HepG2 (cell line): ENCODE measurements around the gene FHIT. TPM values are rescaled to one million over a fixed set of nuclear protein-coding genes. Genes with fewer than 3 reads are reported as not detected.

ENCODE experiments used
- ATAC-seq: fragments of 200-7000 bp; cut with Tn5 transposase; 3 replicates; pipeline ENCODE4 v1.9.1; 2020; ENCODE audit warnings: mild to moderate bottlenecking, moderate library complexity
- BruUV-seq: library from RNA; stranded (reverse); fragments of 400-500 nt; replicated peaks from 2 replicates; lab custom pipeline; 2021; lab: Mats Ljungman, UMichigan
- CTCF ChIA-PET: fragments of 300-600 bp; formaldehyde crosslinking; extraction: SDS; loops from one replicate; lab custom pipeline; 2021; ENCODE audit warnings: low total read pairs, inconsistent platforms, low intra/inter-chr PET ratio; lab: Yijun Ruan, JAX
- POLR2A ChIA-PET: fragments of 350-600 bp; sonication (Branson Sonifier 250); formaldehyde crosslinking; loops from one replicate; lab custom pipeline; 2020; ENCODE audit warnings: antibody characterized with exemption, inconsistent platforms; lab: Yijun Ruan, JAX
- DNase-seq: peaks from one replicate; pipeline ENCODE4 v3.0.0-alpha.2; 2015; ENCODE audit warnings: low spot score
- FAIRE-seq: peaks from 3 replicates; lab custom pipeline; 2011; peaks lifted over from hg19 to GRCh38; lab: Jason Lieb, UNC
- H2AFZ ChIP-seq: one replicate; pipeline ENCODE4 v1.6.1; 2011; ENCODE audit warnings: low read length, inconsistent platforms
- H3K27ac ChIP-seq: fragments of 300-600 bp; 3 replicates; pipeline ENCODE4 v1.8.0; 2011; ENCODE audit warnings: mixed run types, mild to moderate bottlenecking, mixed read lengths, low read length, inconsistent platforms; ENCODE audit not compliant: insufficient read depth; ENCODE audit errors: extremely low read length
- H3K27me3 ChIP-seq, 2 experiments: fragments of 200-600 bp in 1 of 2; 2 replicates in 1 of 2; 3 replicates in 1 of 2; pipeline versions ENCODE4 v1.6.0 to v1.8.0; 2011; ENCODE audit warnings: low read length in 2 of 2, mild to moderate bottlenecking in 2 of 2, moderate library complexity in 2 of 2, inconsistent platforms in 1 of 2; ENCODE audit not compliant: insufficient read depth in 2 of 2, control insufficient read depth in 1 of 2
- H3K36me3 ChIP-seq, 2 experiments: fragments of 200-600 bp in 1 of 2; replicated peaks in 1 of 2; 2 replicates in 1 of 2; 3 replicates in 1 of 2; pipeline versions ENCODE4 v1.5.1 to v1.8.0; 2011; ENCODE audit warnings: low read length in 2 of 2, inconsistent platforms in 1 of 2; ENCODE audit not compliant: insufficient read depth in 2 of 2, control insufficient read depth in 1 of 2
- H3K4me1 ChIP-seq: 2 replicates; pipeline ENCODE4 v1.5.1; 2012; ENCODE audit warnings: low read length, inconsistent platforms; ENCODE audit not compliant: insufficient read depth
- H3K4me2 ChIP-seq: 2 replicates; pipeline ENCODE4 v1.6.0; 2011; ENCODE audit warnings: low read depth, low read length, inconsistent platforms
- H3K4me3 ChIP-seq, 3 experiments: fragments of 200-600 bp in 1 of 3; sonication (generic), shearing (Covaris generic) in 1 of 3; replicated peaks in 1 of 3; 2 replicates each; pipeline ENCODE4 v1.5.1; 2011 to 2016; ENCODE audit warnings: low read length in 3 of 3, inconsistent platforms in 2 of 3, low read depth in 2 of 3, mild to moderate bottlenecking in 2 of 3, control low read depth in 1 of 3, mixed read lengths in 1 of 3; ENCODE audit not compliant: insufficient read depth in 1 of 3
- H3K79me2 ChIP-seq: one replicate; pipeline ENCODE4 v1.6.1; 2011; ENCODE audit warnings: low read length, inconsistent platforms; ENCODE audit not compliant: insufficient read depth
- H3K9ac ChIP-seq: 2 replicates; pipeline ENCODE4 v1.6.0; 2011; ENCODE audit warnings: mild to moderate bottlenecking, low read depth, low read length, inconsistent platforms; ENCODE audit not compliant: insufficient read depth
- H3K9me3 ChIP-seq: 2 replicates; pipeline ENCODE4 v1.5.1; 2012; ENCODE audit warnings: mild to moderate bottlenecking, low read length
- H4K20me1 ChIP-seq: 2 replicates; pipeline ENCODE4 v1.6.0; 2011; ENCODE audit warnings: inconsistent platforms, mild to moderate bottlenecking, low read length, moderate library complexity; ENCODE audit not compliant: insufficient read depth
- CEBPB ChIP-seq: IDR thresholded peaks from 2 replicates; pipeline ENCODE4 v1.6.1; 2011; ENCODE audit warnings: low read depth, low read length, improper control_type of control experiment, borderline replicate concordance
- NR2F2 ChIP-seq: IDR thresholded peaks from 2 replicates; pipeline ENCODE4 v1.6.1; 2012; ENCODE audit warnings: low read depth, inconsistent platforms, borderline replicate concordance
- RARA ChIP-seq: IDR thresholded peaks from 2 replicates; pipeline ENCODE4 v1.6.1; 2016; ENCODE audit warnings: missing genetic modification reagents, missing compliant biosample characterization
- SIN3B ChIP-seq: fragments of 150-350 bp; IDR thresholded peaks from 2 replicates; pipeline ENCODE4 v1.6.1; 2014; ENCODE audit warnings: low read length
- SMARCE1 ChIP-seq: fragments of 450-650 bp; IDR thresholded peaks from 2 replicates; pipeline ENCODE4 v1.6.1; 2017; ENCODE audit warnings: borderline replicate concordance
- STAG1 ChIP-seq: sonication (generic); formaldehyde crosslinking; IDR thresholded peaks from 2 replicates; pipeline ENCODE4 v1.4.0; 2020; ENCODE audit warnings: missing genetic modification reagents
- ZBTB21 ChIP-seq: sonication (generic); formaldehyde crosslinking; IDR thresholded peaks from 2 replicates; pipeline ENCODE4 v1.4.0; 2020; ENCODE audit warnings: missing genetic modification reagents
- ZBTB7A ChIP-seq: sonication (generic); formaldehyde crosslinking; IDR thresholded peaks from 2 replicates; pipeline ENCODE4 v1.8.0; 2022; ENCODE audit warnings: mild to moderate bottlenecking, missing genetic modification reagents
- ZNF83 ChIP-seq: sonication (generic); formaldehyde crosslinking; IDR thresholded peaks from 2 replicates; pipeline ENCODE4 v1.4.0; 2020; ENCODE audit warnings: missing genetic modification reagents, mild to moderate bottlenecking, borderline replicate concordance
- WGBS: methylation state at CpG from one replicate; pipeline ENCODE4 v1.1.6; 2017; ENCODE audit warnings: low lambda C conversion rate; 5-methylcytosine and 5-hydroxymethylcytosine counted together
- in situ Hi-C: cut with HindIII; loops from 2 replicates; pipeline ENCODE4 v1.10.0; 2017; ENCODE audit warnings: low pct_unique_long_range_greater_than_20kb; ENCODE audit not compliant: extremely low pct_ligation_motif_present
- intact Hi-C: fragments of 100-400 bp; cut with micrococcal nuclease; formaldehyde crosslinking; loops from one replicate; pipeline ENCODE4 v1.10.0; 2022; ENCODE audit not compliant: unreplicated experiment
- polyA plus RNA-seq, 8 experiments: library from polyadenylated mRNA; depleted of rRNA in 3 of 8; stranded (reverse) in 7 of 8; unstranded in 1 of 8; fragments of >200 nt; fragmentation: Illumina TruSeq in 4 of 8; extraction: Trizol in 4 of 8; gene quantifications; 2 replicates each; pipeline versions ENCODE4 v1.2.1 to v1.2.3, GENCODE V29; 2011 to 2016; ENCODE audit warnings: low read depth in 4 of 8, missing spikeins in 1 of 8, mixed read lengths in 1 of 8; ENCODE audit not compliant: insufficient read depth in 1 of 8
- total RNA-seq, 5 experiments: library from RNA; depleted of rRNA; stranded (reverse); fragments of >200 nt; fragmentation: Illumina TruSeq; extraction: Trizol; gene quantifications; 2 replicates each; pipeline ENCODE4 v1.2.3, GENCODE V29; 2016; ENCODE audit warnings: low read depth in 1 of 5
- TF ChIP-seq, protein P1 (sequence below): sonication (generic); formaldehyde crosslinking; IDR thresholded peaks from 2 replicates; pipeline ENCODE4 v1.5.0; 2020; ENCODE audit warnings: mild to moderate bottlenecking, missing genetic modification reagents, borderline replicate concordance
- TF ChIP-seq, protein P2 (sequence below): sonication (generic); formaldehyde crosslinking; IDR thresholded peaks from 2 replicates; pipeline ENCODE4 v1.5.1; 2020; ENCODE audit warnings: mild to moderate bottlenecking, missing genetic modification reagents, moderate library complexity
- TF ChIP-seq, protein P3 (sequence below): sonication (generic); formaldehyde crosslinking; IDR thresholded peaks from 2 replicates; pipeline ENCODE4 v1.5.0; 2020; ENCODE audit warnings: mild to moderate bottlenecking, missing genetic modification reagents, moderate library complexity

FHIT gene
- total and polyA plus RNA-seq, 2 of the 13 experiments (the other 11 are each of a cell fraction or from before 2014, with no cell fraction given), result 4.0 to 4.6 TPM

DNA sequence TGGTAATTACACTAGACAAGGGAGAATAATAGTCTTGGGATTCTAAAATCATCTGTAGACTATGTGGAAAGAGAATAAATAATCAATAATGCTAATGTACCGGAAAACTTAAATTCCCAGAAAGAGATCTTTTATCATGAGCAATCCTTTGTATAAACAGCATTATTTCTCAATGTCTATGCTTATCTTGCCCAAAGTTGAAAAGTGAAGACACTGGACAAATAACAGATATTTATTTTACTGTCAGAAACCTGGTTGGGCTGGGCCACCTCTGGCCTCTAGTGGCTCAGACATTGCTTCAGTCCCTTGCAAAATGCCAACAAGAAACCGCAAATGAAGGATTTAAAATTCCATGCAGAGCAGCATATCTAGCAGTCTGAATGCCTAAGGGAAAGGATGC, 409.9 kb downstream of the FHIT start (continued):
- TF ChIP-seq, protein P1, sequence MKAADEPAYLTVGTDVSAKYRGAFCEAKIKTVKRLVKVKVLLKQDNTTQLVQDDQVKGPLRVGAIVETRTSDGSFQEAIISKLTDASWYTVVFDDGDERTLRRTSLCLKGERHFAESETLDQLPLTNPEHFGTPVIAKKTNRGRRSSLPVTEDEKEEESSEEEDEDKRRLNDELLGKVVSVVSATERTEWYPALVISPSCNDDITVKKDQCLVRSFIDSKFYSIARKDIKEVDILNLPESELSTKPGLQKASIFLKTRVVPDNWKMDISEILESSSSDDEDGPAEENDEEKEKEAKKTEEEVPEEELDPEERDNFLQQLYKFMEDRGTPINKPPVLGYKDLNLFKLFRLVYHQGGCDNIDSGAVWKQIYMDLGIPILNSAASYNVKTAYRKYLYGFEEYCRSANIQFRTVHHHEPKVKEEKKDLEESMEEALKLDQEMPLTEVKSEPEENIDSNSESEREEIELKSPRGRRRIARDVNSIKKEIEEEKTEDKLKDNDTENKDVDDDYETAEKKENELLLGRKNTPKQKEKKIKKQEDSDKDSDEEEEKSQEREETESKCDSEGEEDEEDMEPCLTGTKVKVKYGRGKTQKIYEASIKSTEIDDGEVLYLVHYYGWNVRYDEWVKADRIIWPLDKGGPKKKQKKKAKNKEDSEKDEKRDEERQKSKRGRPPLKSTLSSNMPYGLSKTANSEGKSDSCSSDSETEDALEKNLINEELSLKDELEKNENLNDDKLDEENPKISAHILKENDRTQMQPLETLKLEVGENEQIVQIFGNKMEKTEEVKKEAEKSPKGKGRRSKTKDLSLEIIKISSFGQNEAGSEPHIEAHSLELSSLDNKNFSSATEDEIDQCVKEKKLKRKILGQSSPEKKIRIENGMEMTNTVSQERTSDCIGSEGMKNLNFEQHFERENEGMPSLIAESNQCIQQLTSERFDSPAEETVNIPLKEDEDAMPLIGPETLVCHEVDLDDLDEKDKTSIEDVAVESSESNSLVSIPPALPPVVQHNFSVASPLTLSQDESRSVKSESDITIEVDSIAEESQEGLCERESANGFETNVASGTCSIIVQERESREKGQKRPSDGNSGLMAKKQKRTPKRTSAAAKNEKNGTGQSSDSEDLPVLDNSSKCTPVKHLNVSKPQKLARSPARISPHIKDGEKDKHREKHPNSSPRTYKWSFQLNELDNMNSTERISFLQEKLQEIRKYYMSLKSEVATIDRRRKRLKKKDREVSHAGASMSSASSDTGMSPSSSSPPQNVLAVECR, result no peak
- TF ChIP-seq SMARCE1 (no peak), NR2F2 (peak; percentile 93), ZNF83 (CRISPR knock-in tag) (no peak), CEBPB (peak; percentile 79), RARA (CRISPR knock-in tag) (peak; percentile 21; the same call in 1 of the 2 replicates), ZBTB21 (CRISPR knock-in tag) (no peak)

DNA sequence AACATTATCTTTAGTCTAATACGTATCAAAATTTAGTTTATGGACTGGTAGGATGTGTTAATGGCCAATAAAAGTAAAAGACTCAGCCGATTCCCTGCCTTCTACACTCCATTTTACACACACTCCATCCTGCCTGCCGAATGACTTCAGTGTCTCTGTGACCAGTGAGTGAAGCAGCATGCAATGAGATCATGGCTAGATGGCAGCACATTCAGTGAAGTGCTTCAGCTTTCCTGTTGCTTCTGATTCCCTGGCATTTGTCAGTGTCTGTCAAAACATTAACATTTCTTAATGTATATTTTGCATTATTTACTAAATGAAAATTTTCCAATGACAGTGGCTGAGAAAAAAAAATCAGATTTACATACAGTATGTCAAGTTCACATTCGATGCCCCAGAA, 412.0 kb downstream of the FHIT start:
- 50% methylated on average over 4 of the region's 4 CpGs for WGBS
- no peaks in the 10 kb centered on the region for H3K79me2 ChIP-seq
- BruUV-seq, result no TSS peak
- TF ChIP-seq, protein P2, sequence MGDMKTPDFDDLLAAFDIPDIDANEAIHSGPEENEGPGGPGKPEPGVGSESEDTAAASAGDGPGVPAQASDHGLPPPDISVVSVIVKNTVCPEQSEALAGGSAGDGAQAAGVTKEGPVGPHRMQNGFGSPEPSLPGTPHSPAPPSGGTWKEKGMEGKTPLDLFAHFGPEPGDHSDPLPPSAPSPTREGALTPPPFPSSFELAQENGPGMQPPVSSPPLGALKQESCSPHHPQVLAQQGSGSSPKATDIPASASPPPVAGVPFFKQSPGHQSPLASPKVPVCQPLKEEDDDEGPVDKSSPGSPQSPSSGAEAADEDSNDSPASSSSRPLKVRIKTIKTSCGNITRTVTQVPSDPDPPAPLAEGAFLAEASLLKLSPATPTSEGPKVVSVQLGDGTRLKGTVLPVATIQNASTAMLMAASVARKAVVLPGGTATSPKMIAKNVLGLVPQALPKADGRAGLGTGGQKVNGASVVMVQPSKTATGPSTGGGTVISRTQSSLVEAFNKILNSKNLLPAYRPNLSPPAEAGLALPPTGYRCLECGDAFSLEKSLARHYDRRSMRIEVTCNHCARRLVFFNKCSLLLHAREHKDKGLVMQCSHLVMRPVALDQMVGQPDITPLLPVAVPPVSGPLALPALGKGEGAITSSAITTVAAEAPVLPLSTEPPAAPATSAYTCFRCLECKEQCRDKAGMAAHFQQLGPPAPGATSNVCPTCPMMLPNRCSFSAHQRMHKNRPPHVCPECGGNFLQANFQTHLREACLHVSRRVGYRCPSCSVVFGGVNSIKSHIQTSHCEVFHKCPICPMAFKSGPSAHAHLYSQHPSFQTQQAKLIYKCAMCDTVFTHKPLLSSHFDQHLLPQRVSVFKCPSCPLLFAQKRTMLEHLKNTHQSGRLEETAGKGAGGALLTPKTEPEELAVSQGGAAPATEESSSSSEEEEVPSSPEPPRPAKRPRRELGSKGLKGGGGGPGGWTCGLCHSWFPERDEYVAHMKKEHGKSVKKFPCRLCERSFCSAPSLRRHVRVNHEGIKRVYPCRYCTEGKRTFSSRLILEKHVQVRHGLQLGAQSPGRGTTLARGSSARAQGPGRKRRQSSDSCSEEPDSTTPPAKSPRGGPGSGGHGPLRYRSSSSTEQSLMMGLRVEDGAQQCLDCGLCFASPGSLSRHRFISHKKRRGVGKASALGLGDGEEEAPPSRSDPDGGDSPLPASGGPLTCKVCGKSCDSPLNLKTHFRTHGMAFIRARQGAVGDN, result no peak
- TF ChIP-seq STAG1, result peak; percentile 41
- no peak for TF ChIP-seq SIN3B
- no peak for TF ChIP-seq ZBTB7A
- TF ChIP-seq, protein P3, sequence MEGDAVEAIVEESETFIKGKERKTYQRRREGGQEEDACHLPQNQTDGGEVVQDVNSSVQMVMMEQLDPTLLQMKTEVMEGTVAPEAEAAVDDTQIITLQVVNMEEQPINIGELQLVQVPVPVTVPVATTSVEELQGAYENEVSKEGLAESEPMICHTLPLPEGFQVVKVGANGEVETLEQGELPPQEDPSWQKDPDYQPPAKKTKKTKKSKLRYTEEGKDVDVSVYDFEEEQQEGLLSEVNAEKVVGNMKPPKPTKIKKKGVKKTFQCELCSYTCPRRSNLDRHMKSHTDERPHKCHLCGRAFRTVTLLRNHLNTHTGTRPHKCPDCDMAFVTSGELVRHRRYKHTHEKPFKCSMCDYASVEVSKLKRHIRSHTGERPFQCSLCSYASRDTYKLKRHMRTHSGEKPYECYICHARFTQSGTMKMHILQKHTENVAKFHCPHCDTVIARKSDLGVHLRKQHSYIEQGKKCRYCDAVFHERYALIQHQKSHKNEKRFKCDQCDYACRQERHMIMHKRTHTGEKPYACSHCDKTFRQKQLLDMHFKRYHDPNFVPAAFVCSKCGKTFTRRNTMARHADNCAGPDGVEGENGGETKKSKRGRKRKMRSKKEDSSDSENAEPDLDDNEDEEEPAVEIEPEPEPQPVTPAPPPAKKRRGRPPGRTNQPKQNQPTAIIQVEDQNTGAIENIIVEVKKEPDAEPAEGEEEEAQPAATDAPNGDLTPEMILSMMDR, result peak; percentile 36; the same call in 1 of the 2 replicates
- peaks cover 0 to 6% of the 10 kb centered on the region in 2 experiments; a peak in 1 of 5 replicates for H3K27me3 ChIP-seq
- no peaks in the 10 kb centered on the region for H3K36me3 ChIP-seq
- in situ Hi-C loops, result no loop called here
- no peaks in the 10 kb centered on the region for H3K9me3 ChIP-seq
- no peak overlapping the region for H2AFZ ChIP-seq
- DNase-seq, result no peak
- H3K4me1 ChIP-seq, result peaks cover 8% of the 10 kb centered on the region
- no peak overlapping the region for H3K27ac ChIP-seq
- no peak overlapping the region for H3K4me2 ChIP-seq
- ATAC-seq, result no peak; the same call in 2 of the 3 replicates
- no peak overlapping the region for H3K9ac ChIP-seq
- H4K20me1 ChIP-seq, result 0 out of 2 replicates have a peak, but pooled peaks cover 3% of the 10 kb centered on the region
- CTCF ChIA-PET, result no interaction called here
- no peak for FAIRE-seq
- intact Hi-C loops, result no loop called here
- no peak overlapping the region for H3K4me3 ChIP-seq
- POLR2A ChIA-PET, result no interaction called here
